K562 (cell line): ENCODE measurements around the gene PDGFA. TPM values are rescaled to one million over a fixed set of nuclear protein-coding genes. Genes with fewer than 3 reads are reported as not detected.

Source experiments
- ATAC-seq: fragments of 200-7000 bp; cut with Tn5 transposase; 3 replicates; pipeline ENCODE4 v1.9.1; 2020; ENCODE audit warnings: moderate library complexity
- BruUV-seq: library from RNA; stranded (reverse); fragments of 400-500 nt; replicated peaks from 2 replicates; lab custom pipeline; 2021; lab: Mats Ljungman, UMichigan
- CTCF ChIA-PET: fragments of 300-600 bp; formaldehyde crosslinking; extraction: SDS; loops from one replicate; lab custom pipeline; 2021; ENCODE audit warnings: low intra/inter-chr PET ratio; lab: Yijun Ruan, JAX
- POLR2A ChIA-PET: fragments of 300-600, 350-650 bp; sonication (Branson Sonifier 250); formaldehyde crosslinking; extraction: SDS; loops from one replicate; lab custom pipeline; 2021; ENCODE audit warnings: antibody characterized with exemption, inconsistent platforms; lab: Yijun Ruan, JAX
- DNase-seq, 4 experiments: peaks; one replicate each; pipeline versions ENCODE4 v3.0.0 to v3.0.0-alpha.2; 2011 to 2018; ENCODE audit warnings: low spot score in 3 of 4, mixed read lengths in 3 of 4; ENCODE audit errors: extremely low read depth in 1 of 4
- FAIRE-seq: peaks from 2 replicates; lab custom pipeline; 2011; peaks lifted over from hg19 to GRCh38; lab: Jason Lieb, UNC
- H2AFZ ChIP-seq: 2 replicates; pipeline ENCODE4 v1.6.0; 2011; ENCODE audit warnings: low read depth, low read length, control low read depth, inconsistent platforms
- H3K27ac ChIP-seq: fragments of 200-600 bp; 3 replicates; pipeline ENCODE4 v1.8.0; 2011; ENCODE audit warnings: low read depth, mild to moderate bottlenecking, control low read depth, inconsistent platforms, low read length, moderate library complexity, mixed read lengths; ENCODE audit errors: extremely low read depth
- H3K27me3 ChIP-seq, 2 experiments: fragments of 300-600 bp in 1 of 2; 2 replicates in 1 of 2; 3 replicates in 1 of 2; pipeline versions ENCODE4 v1.6.0 to v1.8.0; 2011; ENCODE audit warnings: inconsistent platforms in 2 of 2, low read length in 2 of 2, mild to moderate bottlenecking in 1 of 2, mixed read lengths in 1 of 2, moderate library complexity in 1 of 2; ENCODE audit not compliant: control insufficient read depth in 2 of 2, insufficient read depth in 2 of 2
- H3K36me3 ChIP-seq: fragments of 300-600 bp; 3 replicates; pipeline ENCODE4 v1.8.0; 2011; ENCODE audit warnings: mild to moderate bottlenecking, low read length, inconsistent platforms; ENCODE audit not compliant: control insufficient read depth, insufficient read depth
- H3K4me1 ChIP-seq, 2 experiments: fragments of 200-600 bp in 1 of 2; replicated peaks in 1 of 2; 2 replicates in 1 of 2; 3 replicates in 1 of 2; pipeline versions ENCODE4 v1.5.1 to v1.8.0; 2011; ENCODE audit warnings: inconsistent platforms in 2 of 2, low read length in 2 of 2, mild to moderate bottlenecking in 1 of 2, mixed read lengths in 1 of 2, moderate library complexity in 1 of 2; ENCODE audit not compliant: control insufficient read depth in 2 of 2, insufficient read depth in 2 of 2
- H3K4me2 ChIP-seq: 2 replicates; pipeline ENCODE4 v1.6.1; 2011; ENCODE audit warnings: low read length, control low read depth, inconsistent platforms, mixed read lengths; ENCODE audit not compliant: insufficient read depth
- H3K4me3 ChIP-seq: fragments of 200-600 bp; sonication (generic), shearing (Covaris generic); 2 replicates; pipeline ENCODE4 v1.5.1; 2016; ENCODE audit warnings: control low read depth, inconsistent platforms
- H3K79me2 ChIP-seq: fragments of 200-600 bp; 3 replicates; pipeline ENCODE4 v1.8.0; 2011; ENCODE audit warnings: low read length, inconsistent platforms; ENCODE audit not compliant: control insufficient read depth, insufficient read depth
- H3K9ac ChIP-seq, 2 experiments: 2 replicates each; pipeline versions ENCODE4 v1.6.0 to v1.6.1; 2011; ENCODE audit warnings: low read depth in 2 of 2, low read length in 2 of 2, control low read depth in 1 of 2, inconsistent platforms in 1 of 2, mild to moderate bottlenecking in 1 of 2, mixed read lengths in 1 of 2; ENCODE audit not compliant: insufficient read depth in 1 of 2
- H3K9me1 ChIP-seq: one replicate; pipeline ENCODE4 v1.6.0; 2011; ENCODE audit warnings: inconsistent platforms, mild to moderate bottlenecking, low read length, moderate library complexity; ENCODE audit not compliant: control insufficient read depth, insufficient read depth
- H3K9me3 ChIP-seq: replicated peaks from 2 replicates; pipeline ENCODE4 v1.5.1; 2011; ENCODE audit warnings: low read depth, low read length, inconsistent platforms; ENCODE audit not compliant: control insufficient read depth, insufficient read depth
- H4K20me1 ChIP-seq: replicated peaks from 2 replicates; pipeline ENCODE4 v1.6.1; 2011; ENCODE audit warnings: low read length, inconsistent platforms, mixed read lengths; ENCODE audit not compliant: control insufficient read depth, insufficient read depth
- ATF4 ChIP-seq: fragments of 450-650 bp; formaldehyde crosslinking; IDR thresholded peaks from 2 replicates; pipeline ENCODE4 v1.4.0; 2022; ENCODE audit warnings: mild to moderate bottlenecking, moderate library complexity
- EGR1 ChIP-seq: fragments of 450-650 bp; conservative IDR thresholded peaks from 2 replicates; pipeline ENCODE4 v1.6.1; 2017; ENCODE audit warnings: mild to moderate bottlenecking
- NFIC ChIP-seq: fragments of 450-650 bp; IDR thresholded peaks from 2 replicates; pipeline ENCODE4 v1.6.1; 2017; ENCODE audit warnings: mild to moderate bottlenecking, inconsistent platforms
- PTRF ChIP-seq: fragments of 450-650 bp; IDR thresholded peaks from 2 replicates; pipeline ENCODE4 v1.6.1; 2016; ENCODE audit warnings: mild to moderate bottlenecking, missing genetic modification characterization, missing compliant biosample characterization
- ZBTB7A ChIP-seq: IDR thresholded peaks from 2 replicates; pipeline ENCODE4 v1.6.1; 2011; ENCODE audit warnings: low read depth, mild to moderate bottlenecking, low read length, moderate library complexity, borderline replicate concordance; ENCODE audit not compliant: control insufficient read depth
- ZKSCAN1 ChIP-seq: fragments of 150-350 bp; IDR thresholded peaks from 2 replicates; pipeline ENCODE4 v1.6.1; 2016; ENCODE audit warnings: low read depth, low read length
- ZKSCAN8 ChIP-seq: fragments of 200-800 bp; sonication (Bioruptor generic); IDR thresholded peaks from 2 replicates; pipeline ENCODE4 v1.6.1; 2016; ENCODE audit warnings: missing genetic modification characterization, missing compliant biosample characterization
- WGBS: fragments of 100-300 bp; shearing (Covaris generic); methylation state at CpG from one replicate; pipeline ENCODE4 v1.1.6; 2016; ENCODE audit warnings: low coverage, mixed read lengths; ENCODE audit not compliant: insufficient coverage; ENCODE audit errors: missing lambda C conversion rate; 5-methylcytosine and 5-hydroxymethylcytosine counted together
- in situ Hi-C: fragments of 300-500 bp; cut with MboI; formaldehyde crosslinking; loops from 4 replicates; pipeline ENCODE4 v1.15.0; 2018; ENCODE audit warnings: inconsistent platforms, mixed read lengths
- intact Hi-C: fragments of 100-400 bp; cut with micrococcal nuclease; formaldehyde crosslinking; loops from 2 replicates; pipeline ENCODE4 v1.14.2; 2022
- polyA plus RNA-seq, 8 experiments: library from polyadenylated mRNA; depleted of rRNA in 4 of 8; stranded (reverse) in 5 of 8; unstranded in 3 of 8; fragments of >200 nt; fragmentation: Nextera tagmentation in 2 of 8; fragmentation: Illumina TruSeq in 1 of 8; extraction: Ambion mirVana in 2 of 8; extraction: Trizol in 1 of 8; gene quantifications; 2 replicates each; pipeline versions ENCODE4 v1.2.1 to v1.2.3, GENCODE V29; 2011 to 2014; ENCODE audit warnings: inconsistent platforms in 1 of 8, missing spikeins in 1 of 8
- total RNA-seq, 7 experiments: library from RNA; depleted of rRNA in 6 of 7; stranded (reverse); fragments of >200 nt in 6 of 7; fragmentation: Illumina TruSeq in 2 of 7; extraction: Trizol in 2 of 7; gene quantifications; 2 replicates each; pipeline versions ENCODE4 v1.2.1 to v1.2.3, GENCODE V29; 2011 to 2021; ENCODE audit warnings: low replicate concordance in 1 of 7

Gene PDGFA
- total and polyA plus RNA-seq, 9 of the 15 experiments (the other 6 are each of a cell fraction or from before 2014, with no cell fraction given): 2.5 to 10.2 (median 4.6) TPM

DNA sequence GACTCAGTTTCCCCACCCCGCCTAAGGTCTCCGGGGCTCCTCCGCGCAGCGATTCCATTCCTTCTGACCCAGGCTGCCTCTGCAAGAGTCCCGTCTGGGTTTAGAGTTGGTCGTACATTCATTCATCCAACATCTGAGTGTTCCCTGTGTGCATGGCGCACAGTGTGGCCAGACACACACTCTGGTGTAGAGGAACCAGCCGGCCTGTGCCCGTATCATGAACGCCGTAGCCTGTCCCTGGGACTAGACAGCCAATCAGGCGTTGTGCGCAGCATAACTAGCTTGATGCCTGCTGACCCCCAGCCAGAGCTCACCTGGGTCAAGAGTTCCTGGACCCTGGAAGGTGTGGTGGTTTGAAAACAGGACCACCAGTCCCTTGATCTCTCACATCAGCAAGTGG, 20.9 kb upstream of the PDGFA start:
- Histone ChIP-seq H3K27ac (no peak overlapping the region), H3K4me2 (no peak overlapping the region), H3K9ac (no peak overlapping the region), H3K36me3 (no peaks in the 10 kb centered on the region), H3K4me3 (no peak overlapping the region), H3K79me2 (no peaks in the 10 kb centered on the region), H3K9me3 (no peaks in the 10 kb centered on the region), H3K9me1 (no peaks in the 10 kb centered on the region), H4K20me1 (no peaks in the 10 kb centered on the region), H3K27me3 (no peaks in the 10 kb centered on the region), H2AFZ (no peak overlapping the region), H3K4me1 (peaks cover 5 to 56% of the 10 kb centered on the region in 2 experiments; a peak in 4 of 5 replicates)
- CTCF ChIA-PET: no interaction called here
- FAIRE-seq (no peak), DNase-seq (no peak), ATAC-seq (no peak)
- in situ Hi-C loops (no loop called here), intact Hi-C loops (no loop called here)
- TF ChIP-seq ATF4 (CRISPR knock-in tag) (no peak), ZKSCAN1 (peak; percentile 90)
- whole genome bisulfite sequencing: 88% methylated on average over 14 of the region's 14 CpGs
- POLR2A ChIA-PET: no interaction called here
- BruUV-seq: no TSS peak

DNA sequence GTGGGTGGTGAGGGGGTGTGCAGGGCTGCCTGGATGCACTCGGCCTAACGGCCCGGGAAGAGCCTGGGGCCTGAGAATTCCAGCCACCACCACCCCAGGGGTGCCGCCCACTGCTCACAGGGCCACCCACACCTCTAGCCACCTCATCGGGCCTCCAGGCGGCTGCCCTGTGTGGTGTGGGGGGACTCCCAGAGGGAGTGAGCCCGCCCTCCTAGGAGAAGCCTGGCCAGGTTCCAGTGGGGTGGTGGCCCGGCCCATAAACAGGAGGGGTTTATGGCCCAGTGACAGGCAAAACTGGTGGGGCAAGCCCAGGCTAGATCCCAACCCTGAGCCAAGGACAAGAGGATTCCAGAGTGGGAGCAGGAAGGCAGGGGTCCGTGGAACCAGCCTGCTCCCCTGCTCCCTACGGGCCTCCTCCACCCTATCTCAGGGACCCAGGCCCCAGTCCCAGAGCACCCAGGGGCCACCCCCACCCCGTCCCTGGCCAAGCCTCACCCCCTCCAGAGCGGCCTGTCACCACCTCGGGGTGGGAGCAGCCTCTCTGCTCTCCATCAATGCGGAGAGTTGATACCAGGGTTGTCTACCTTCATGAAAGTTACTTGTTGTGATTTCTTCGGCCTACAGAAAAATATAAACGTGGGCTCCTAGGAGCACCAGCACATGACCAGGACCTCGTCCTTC, 20.2 kb upstream of the PDGFA start:
- Histone ChIP-seq H3K4me1 (peaks cover 5 to 56% of the 10 kb centered on the region in 2 experiments; a peak in 4 of 5 replicates), H3K9me1 (no peaks in the 10 kb centered on the region), H3K79me2 (no peaks in the 10 kb centered on the region), H2AFZ (no peak overlapping the region), H3K36me3 (no peaks in the 10 kb centered on the region), H3K4me3 (no peak overlapping the region), H3K27me3 (0 out of 5 replicates have a peak, but pooled peaks cover 0 to 1% of the 10 kb centered on the region in 2 experiments), H3K9ac (peak overlapping the region in 1 of 2 experiments; percentile 13; a peak in 1 of 4 replicates), H3K4me2 (no peak overlapping the region), H3K9me3 (no peaks in the 10 kb centered on the region), H4K20me1 (no peaks in the 10 kb centered on the region), H3K27ac (no peak overlapping the region)
- intact Hi-C loops (no loop called here), in situ Hi-C loops (no loop called here)
- peak; percentile 71 for TF ChIP-seq EGR1
- TF ChIP-seq PTRF (tag): no peak
- TF ChIP-seq ZBTB7A: peak; percentile 20; the same call in 1 of the 2 replicates
- TF ChIP-seq NFIC: peak; percentile 66
- TF ChIP-seq ZKSCAN8: no peak
- ATAC-seq: peak; percentile 38
- 54% methylated on average over 12 of the region's 17 CpGs for WGBS
- CTCF ChIA-PET: no interaction called here
- POLR2A ChIA-PET: no interaction called here
- no TSS peak for BruUV-seq
- peak; percentile 62 for FAIRE-seq
- peak in 3 of 4 experiments; percentile 57 to 76 (median 72) for DNase-seq
